Heart left ventricle (tissue), 13 donors: Measurements from ENCODE around the gene FBN1.

ENCODE experiments used
- CTCF ChIP-seq, 12 donors: fragments of 200-600 bp; sonication (generic) in 4 of 12; IDR thresholded peaks; one replicate each; pipeline versions ENCODE4 v1.5.0 to v1.8.0; 2018 to 2022; ENCODE audit warnings: antibody characterized with exemption in 12 of 12, mild to moderate bottlenecking in 5 of 12
- POLR2A ChIP-seq, 2 donors: fragments of 450-650 bp; IDR thresholded peaks; one replicate each; pipeline ENCODE4 v1.6.1; 2017; ENCODE audit warnings: antibody characterized with exemption in 2 of 2, mild to moderate bottlenecking in 2 of 2, moderate library complexity in 2 of 2
- donor health status: ischemic (EF 13 %, LVEDD 7.1; RV severe dilation, severe dysfunction).
- donor health status: DM: no; HTN: yes; CAD: no.
- donor health status: DM: no; HTN: no; CAD: no.
- donor health status: ischemic (EF 25% LVEDD 6.9; RV normal size, moderate dysfunction).
- donor health status: ischemic (EF 25% LVEDD 5.7; RV mildly dilated, moderate dysfunction).
- donor health status: ischemic (EF 35%, LVEDD 5.7; RV mildly dilated, moderate dysfunction).
- donor health status: nonischemic (EF 11% LVEDD 7.7; RV severe dilation, severe dysfunction).
- donor health status: DM: yes; HTN: yes; CAD: no.
- donor health status: PGD.
- donor health status: ischemic (EF 29% LVEDD 5.4; RV normal size, mild dysfunction).
- donor health status: nonischemic (EF 23%, LVEDD 6.1; RV moderate dilation, normal function).

- TF ChIP-seq CTCF (IDR thresholded peaks at IDR 0.05) (no peak), POLR2A (IDR thresholded peaks at IDR 0.05) (no peak)
Observed at GRCh38 chr15:48569591-48570302, 75.8 kb downstream of the FBN1 start.
